Panc1 (cell line): Measurements from ENCODE around the gene NEO1. TPM values are rescaled to one million over a fixed set of nuclear protein-coding genes. Genes with fewer than 3 reads are reported as not detected.

Experiments used
- ATAC-seq: fragments of 200-7000 bp; cut with Tn5 transposase; 2 replicates; pipeline ENCODE4 v1.9.1; 2020; ENCODE audit warnings: mild to moderate bottlenecking, moderate library complexity
- BruUV-seq: library from RNA; stranded (reverse); fragments of 400-500 nt; replicated peaks from 2 replicates; lab custom pipeline; 2021; lab: Mats Ljungman, UMichigan
- CTCF ChIA-PET: fragments of 300-600 bp; sonication (Branson Sonifier 250); formaldehyde crosslinking; loops from one replicate; lab custom pipeline; 2022; ENCODE audit warnings: antibody characterized with exemption; lab: Charles Lee
- POLR2A ChIA-PET: fragments of 300-600 bp; sonication (Branson Sonifier 250); formaldehyde crosslinking; loops from one replicate; lab custom pipeline; 2022; ENCODE audit warnings: antibody characterized with exemption; lab: Charles Lee
- DNase-seq: peaks from one replicate; pipeline ENCODE4 v3.0.0-alpha.2; 2010; ENCODE audit warnings: low read depth, low spot score
- H3K27ac ChIP-seq: 2 replicates; pipeline ENCODE4 v1.5.1; 2011; ENCODE audit warnings: mild to moderate bottlenecking, low read length, inconsistent platforms
- H3K27me3 ChIP-seq: fragments of 200-500 bp; sonication (Bioruptor generic); 2 replicates; pipeline ENCODE4 v1.6.0; 2014; ENCODE audit warnings: low read length, inconsistent platforms; ENCODE audit not compliant: control insufficient read depth, insufficient read depth
- H3K36me3 ChIP-seq: fragments of 200-500 bp; sonication (Bioruptor generic); 2 replicates; pipeline ENCODE4 v1.5.1; 2014; ENCODE audit warnings: inconsistent platforms, mild to moderate bottlenecking, low read length, moderate library complexity; ENCODE audit not compliant: control insufficient read depth, insufficient read depth
- H3K4me1 ChIP-seq: 2 replicates; pipeline ENCODE4 v1.5.1; 2011; ENCODE audit warnings: inconsistent platforms, mild to moderate bottlenecking, low read length, moderate library complexity; ENCODE audit not compliant: control insufficient read depth, insufficient read depth
- H3K4me3 ChIP-seq, 2 experiments: 2 replicates each; pipeline ENCODE4 v1.5.1; 2011 to 2012; ENCODE audit warnings: low read depth in 2 of 2, low read length in 2 of 2, mild to moderate bottlenecking in 2 of 2, inconsistent platforms in 1 of 2, moderate library complexity in 1 of 2
- H3K9me3 ChIP-seq: fragments of 200-500 bp; sonication (Bioruptor generic); 2 replicates; pipeline ENCODE4 v1.5.1; 2014; ENCODE audit warnings: low read depth, mild to moderate bottlenecking, inconsistent platforms, low read length, moderate library complexity; ENCODE audit not compliant: control insufficient read depth, insufficient read depth
- CTCF ChIP-seq: fragments of 450-650 bp; IDR thresholded peaks from 2 replicates; pipeline ENCODE4 v1.5.1; 2017; ENCODE audit warnings: mild to moderate bottlenecking
- POLR2AphosphoS5 ChIP-seq: IDR thresholded peaks from 2 replicates; pipeline ENCODE4 v1.6.1; 2012; ENCODE audit warnings: mild to moderate bottlenecking, low read depth, low read length, moderate library complexity
- REST ChIP-seq, 2 experiments: IDR thresholded peaks; 2 replicates each; pipeline ENCODE4 v1.6.1; 2011 to 2012; ENCODE audit warnings: low read depth in 2 of 2, control low read depth in 1 of 2, low read length in 1 of 2, mild to moderate bottlenecking in 1 of 2, moderate library complexity in 1 of 2; ENCODE audit not compliant: insufficient read depth in 1 of 2
- SIN3A ChIP-seq: IDR thresholded peaks from 2 replicates; pipeline ENCODE4 v1.6.1; 2012; ENCODE audit warnings: low read depth, mild to moderate bottlenecking, low read length, moderate library complexity, borderline replicate concordance; ENCODE audit not compliant: insufficient read depth
- TCF7L2 ChIP-seq: IDR thresholded peaks from 2 replicates; pipeline ENCODE4 v1.6.1; 2011; ENCODE audit warnings: mild to moderate bottlenecking, low read depth, low read length, inconsistent platforms
- in situ Hi-C: cut with HindIII; loops from 2 replicates; pipeline ENCODE4 v1.10.0; 2016; ENCODE audit warnings: low sequenced_read_pairs, low pct_unique_long_range_greater_than_20kb
- intact Hi-C: fragments of 100-400 bp; cut with micrococcal nuclease; formaldehyde crosslinking; loops from one replicate; pipeline ENCODE4 v1.10.0; 2022; ENCODE audit not compliant: unreplicated experiment
- total RNA-seq: library from RNA; stranded (reverse); gene quantifications from one replicate; pipeline ENCODE4 v1.2.1, GENCODE V29; 2021; ENCODE audit not compliant: unreplicated experiment

Gene NEO1
- total RNA-seq, 1 experiment from 2014 or later: 7.5 TPM

- H3K27ac ChIP-seq: no peak overlapping the region
- CTCF ChIA-PET: no interaction called here
- no peak for DNase-seq
- BruUV-seq: no TSS peak
- POLR2A ChIA-PET: no interaction called here
- H3K36me3 ChIP-seq: no peaks in the 10 kb centered on the region
- H3K27me3 ChIP-seq: no peaks in the 10 kb centered on the region
- TF ChIP-seq REST (IDR thresholded peaks at IDR 0.05; ENCODE audit: insufficient read depth in 1 of 2, low read depth in 2 of 2, low read length in 1 of 2): no peak
- TF ChIP-seq SIN3A: no peak
- no peak for TF ChIP-seq TCF7L2
- no peak for TF ChIP-seq CTCF
- TF ChIP-seq POLR2AphosphoS5: no peak
- no peaks in the 10 kb centered on the region for H3K4me1 ChIP-seq
- ATAC-seq: no peak
- H3K4me3 ChIP-seq: no peak overlapping the region
- intact Hi-C loops: no loop called here
- no peaks in the 10 kb centered on the region; the same call in none of the 2 replicates for H3K9me3 ChIP-seq
- in situ Hi-C loops: no loop called here
Measured at GRCh38 chr15:73150831-73151230, 98.6 kb downstream of the NEO1 start.

DNA sequence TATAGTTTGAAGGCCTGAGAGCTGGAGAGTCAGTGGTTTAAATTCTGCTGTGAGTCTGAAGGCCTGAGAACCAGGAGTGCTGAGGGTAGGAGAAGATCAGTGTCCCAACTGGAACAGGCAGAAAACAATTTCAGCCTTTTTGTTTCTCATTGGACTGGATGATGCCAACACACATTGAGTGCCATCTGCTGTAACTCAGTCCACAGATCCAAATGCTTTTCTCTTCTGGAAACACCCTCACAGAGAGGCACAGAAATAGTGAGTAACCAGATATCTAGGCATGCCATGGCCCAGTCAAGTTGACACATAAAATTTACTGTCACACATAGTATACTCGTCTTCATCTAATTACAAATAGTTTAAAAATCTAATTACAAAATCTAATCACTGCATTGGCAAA lies 100.8 kb downstream of the NEO1 start:
- intact Hi-C loops: no loop called here
- TF ChIP-seq REST (IDR thresholded peaks at IDR 0.05; ENCODE audit: insufficient read depth in 1 of 2, low read depth in 2 of 2, low read length in 1 of 2): no peak
- no peak for TF ChIP-seq SIN3A
- TF ChIP-seq TCF7L2: no peak
- no peak for TF ChIP-seq CTCF
- TF ChIP-seq POLR2AphosphoS5: no peak
- no TSS peak for BruUV-seq
- POLR2A ChIA-PET: no interaction called here
- Histone ChIP-seq H3K9me3 (no peaks in the 10 kb centered on the region; the same call in none of the 2 replicates), H3K27me3 (no peaks in the 10 kb centered on the region), H3K27ac (no peak overlapping the region), H3K4me3 (no peak overlapping the region), H3K36me3 (no peaks in the 10 kb centered on the region), H3K4me1 (no peaks in the 10 kb centered on the region)
- no peak for ATAC-seq
- CTCF ChIA-PET: no interaction called here
- in situ Hi-C loops: no loop called here
- DNase-seq: no peak
